Islet precursor cell (in vitro differentiated cells): Measurements from ENCODE around the gene TRNAU1AP.
A peak's percentile ranks its signal among the peaks of the same experiment; 100 is the strongest.
"Not testable (repeated sequence)": the region's sequence is repeated elsewhere in the genome, so short reads cannot be mapped to it uniquely, and the experiment has no call there.

Source experiments
- DNase-seq: peaks from one replicate; pipeline ENCODE4 v3.0.0-alpha.2; 2018

The TRNAU1AP gene

DNA sequence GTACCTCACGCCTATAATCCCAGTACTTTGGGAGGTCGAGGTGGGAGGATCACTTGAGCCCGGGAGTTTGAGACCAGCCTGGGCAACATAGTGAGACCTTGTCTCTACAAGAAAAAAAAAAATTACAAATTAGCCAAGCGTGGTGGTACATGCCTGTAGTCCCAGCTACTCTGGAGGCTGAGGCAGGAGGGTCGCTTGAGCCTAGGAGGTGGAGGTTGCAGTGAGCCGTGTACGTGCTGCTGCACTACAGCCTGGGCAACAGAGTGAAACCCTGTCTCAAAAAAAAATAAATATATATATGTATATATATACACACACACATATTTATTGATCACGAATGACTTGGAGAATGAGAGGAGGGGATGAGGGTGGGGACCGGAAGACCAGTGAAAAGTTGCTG lies 30.3 kb upstream of the TRNAU1AP start:
- not testable (repeated sequence) for DNase-seq

DNA sequence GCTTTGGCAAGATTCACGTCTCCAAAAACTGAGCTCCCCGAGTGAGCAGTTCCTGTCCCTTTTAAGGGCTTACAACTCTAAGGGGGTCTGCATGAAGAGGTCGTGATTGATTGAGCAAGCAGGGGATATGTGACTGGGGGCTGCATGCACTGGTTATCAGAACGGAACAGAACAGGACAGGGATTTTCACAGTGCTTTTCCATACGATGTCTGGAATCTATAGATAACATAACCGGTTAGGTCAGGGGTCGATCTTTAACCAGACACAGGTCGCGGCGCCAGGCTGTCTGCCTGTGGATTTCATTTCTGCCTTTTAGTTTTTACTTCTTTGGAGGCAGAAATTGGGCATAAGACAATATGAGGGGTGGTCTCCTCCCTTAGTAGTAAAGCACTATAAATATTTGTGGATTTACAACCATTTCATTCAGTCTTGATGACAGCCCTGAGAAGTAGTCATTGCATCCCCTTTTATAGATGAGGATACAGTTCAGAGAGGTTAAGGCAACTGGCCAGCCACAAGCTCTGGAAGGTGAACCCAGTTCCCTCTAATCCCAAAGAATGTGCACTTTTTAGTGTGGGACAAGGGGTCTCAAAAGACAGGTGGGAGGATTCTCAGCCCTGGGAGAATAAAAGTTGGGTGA lies 27.8 kb upstream of the TRNAU1AP start:
- not testable (repeated sequence) for DNase-seq

DNA sequence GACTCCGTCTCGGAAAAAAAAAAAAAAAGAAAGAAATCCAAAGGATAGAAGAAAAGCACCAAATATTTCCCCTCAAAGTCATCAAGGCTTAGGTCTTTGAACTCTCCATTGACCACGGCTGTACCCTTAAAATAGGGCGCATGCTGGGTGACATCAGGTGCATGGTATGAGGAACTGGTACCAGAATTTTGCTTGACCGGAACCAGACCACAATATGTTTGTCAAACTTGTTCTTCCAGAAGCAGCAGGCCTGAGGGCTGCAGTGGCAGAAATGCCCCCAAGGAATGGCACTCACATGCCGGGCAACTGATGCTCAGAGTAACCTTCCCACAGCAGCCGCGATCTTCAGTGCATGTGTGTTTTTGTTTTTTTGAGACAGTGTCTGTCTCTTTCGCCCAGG lies 26.0 kb upstream of the TRNAU1AP start:
- DNase-seq = peak; percentile 95

DNA sequence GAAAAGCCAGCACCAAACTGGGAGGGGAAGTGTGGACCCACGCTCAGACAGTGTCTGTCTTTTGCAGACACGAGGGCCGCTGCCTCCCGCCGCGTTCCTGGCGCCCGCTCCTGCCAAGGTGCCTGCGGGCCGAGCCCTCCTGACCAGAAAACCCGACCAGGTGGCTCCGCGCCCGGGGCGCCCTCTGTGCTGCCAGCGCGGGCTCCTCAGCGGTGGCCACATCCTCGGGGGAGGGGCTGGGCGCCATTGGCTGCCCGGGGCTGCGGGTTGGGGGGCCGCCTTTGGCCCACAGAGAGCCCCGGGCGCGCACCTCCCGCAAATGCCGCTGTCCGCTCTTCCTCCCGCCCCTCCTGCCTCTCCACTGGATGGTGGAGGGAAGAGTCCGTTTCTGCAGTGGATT lies 22.4 kb upstream of the TRNAU1AP start:
- DNase-seq = no peak

DNA sequence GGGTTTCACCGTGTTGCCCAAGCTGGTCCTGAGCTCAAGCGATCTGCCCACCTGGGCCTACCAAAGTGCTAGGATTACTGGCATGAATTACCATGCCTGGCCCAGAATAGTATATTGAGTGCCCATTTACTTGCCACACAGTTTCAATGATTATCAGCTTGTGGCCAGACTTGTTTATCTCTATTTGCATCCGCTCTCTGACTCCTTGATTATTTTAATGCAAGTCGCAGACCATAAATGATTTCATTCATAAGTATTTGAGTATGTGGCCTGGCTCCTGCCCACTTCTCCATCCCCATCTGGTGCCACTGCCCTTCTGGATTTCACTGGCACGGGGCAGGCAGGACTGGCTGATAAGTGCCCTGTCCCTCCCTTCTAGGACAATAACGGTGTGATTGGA lies 18.2 kb upstream of the TRNAU1AP start:
- no peak for DNase-seq

DNA sequence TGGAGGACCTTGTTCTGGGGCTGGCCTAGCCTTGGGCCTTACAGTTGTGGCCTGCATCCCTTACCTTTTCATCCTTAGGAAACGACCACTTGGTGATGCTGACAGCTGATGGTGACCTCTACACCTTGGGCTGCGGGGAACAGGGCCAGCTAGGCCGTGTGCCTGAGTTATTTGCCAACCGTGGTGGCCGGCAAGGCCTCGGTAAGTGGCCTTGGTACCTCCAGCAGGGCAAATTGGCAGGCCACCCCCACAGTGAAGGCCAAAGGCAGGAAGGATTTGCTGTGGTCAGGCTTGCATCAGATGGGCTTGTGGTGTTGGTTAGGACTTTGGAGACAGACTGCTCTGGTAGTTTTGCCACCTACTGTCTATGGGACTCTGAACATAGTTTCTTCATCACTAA lies 17.7 kb upstream of the TRNAU1AP start:
- DNase-seq = no peak

DNA sequence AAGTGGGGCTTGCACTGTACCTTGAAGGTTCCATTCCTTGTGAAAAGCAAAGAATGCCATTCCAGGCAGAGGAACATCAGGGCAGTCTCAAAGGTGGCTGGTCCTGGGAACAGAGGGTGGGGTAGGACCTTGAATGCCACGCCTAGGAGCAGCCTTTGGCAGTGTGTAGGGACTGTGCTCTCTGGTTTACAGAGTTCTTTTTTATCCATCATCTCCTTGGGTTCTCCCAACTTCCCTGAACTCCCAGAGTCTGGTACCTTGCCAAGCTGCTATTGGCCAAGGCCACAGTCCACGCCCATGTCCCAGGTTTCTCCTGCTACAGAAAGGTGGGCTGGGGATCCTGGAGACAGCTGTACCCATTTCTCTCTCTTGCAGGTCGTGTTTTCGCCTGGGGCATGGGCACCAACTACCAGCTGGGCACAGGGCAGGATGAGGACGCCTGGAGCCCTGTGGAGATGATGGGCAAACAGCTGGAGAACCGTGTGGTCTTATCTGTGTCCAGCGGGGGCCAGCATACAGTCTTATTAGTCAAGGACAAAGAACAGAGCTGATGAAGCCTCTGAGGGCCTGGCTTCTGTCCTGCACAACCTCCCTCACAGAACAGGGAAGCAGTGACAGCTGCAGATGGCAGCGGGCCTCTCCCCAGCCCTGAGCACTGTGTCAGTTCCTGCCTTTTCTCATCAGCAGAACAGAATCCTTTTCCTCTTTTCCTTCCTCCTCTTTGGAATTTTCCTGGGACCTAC lies 15.3 kb upstream of the TRNAU1AP start:
- no peak for DNase-seq

DNA sequence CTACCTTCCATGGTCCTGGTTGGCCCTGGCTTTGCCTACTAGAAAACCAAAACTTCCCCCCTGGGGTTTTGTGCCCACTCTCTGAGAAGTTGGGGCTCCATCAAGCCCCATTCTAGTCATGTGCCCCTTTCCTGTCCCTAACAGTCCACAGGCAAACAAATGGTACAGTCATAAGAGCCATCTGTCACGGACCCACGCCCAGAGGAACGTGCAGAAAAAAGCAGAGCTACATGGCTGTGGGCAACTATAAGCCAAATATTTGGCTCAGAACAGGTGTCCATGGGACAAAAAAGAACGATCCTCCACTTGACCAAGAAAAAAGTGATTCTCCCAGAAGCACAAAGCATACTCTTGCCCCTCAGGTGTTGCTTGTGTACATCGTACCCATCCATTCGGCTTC lies 14.6 kb upstream of the TRNAU1AP start:
- no peak for DNase-seq

DNA sequence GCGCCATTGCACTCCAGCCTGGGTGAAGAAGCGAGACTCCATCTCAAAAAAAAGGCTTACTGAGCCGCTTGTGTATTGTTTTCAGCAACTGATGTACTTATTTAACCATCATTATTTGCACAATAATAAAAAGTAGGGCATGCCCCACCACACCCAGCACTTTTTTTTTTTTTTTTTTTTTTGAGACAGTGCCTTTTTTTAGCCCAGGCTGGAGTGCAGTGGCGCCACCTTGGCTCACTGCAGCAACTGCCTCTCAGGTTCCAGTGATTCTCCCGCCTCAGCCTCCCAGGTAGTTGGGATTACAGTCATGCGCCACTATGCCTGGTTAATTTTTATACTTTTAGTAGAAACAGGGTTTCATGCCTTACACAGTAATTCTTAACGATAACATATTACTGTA lies 12.2 kb upstream of the TRNAU1AP start:
- DNase-seq = no peak

DNA sequence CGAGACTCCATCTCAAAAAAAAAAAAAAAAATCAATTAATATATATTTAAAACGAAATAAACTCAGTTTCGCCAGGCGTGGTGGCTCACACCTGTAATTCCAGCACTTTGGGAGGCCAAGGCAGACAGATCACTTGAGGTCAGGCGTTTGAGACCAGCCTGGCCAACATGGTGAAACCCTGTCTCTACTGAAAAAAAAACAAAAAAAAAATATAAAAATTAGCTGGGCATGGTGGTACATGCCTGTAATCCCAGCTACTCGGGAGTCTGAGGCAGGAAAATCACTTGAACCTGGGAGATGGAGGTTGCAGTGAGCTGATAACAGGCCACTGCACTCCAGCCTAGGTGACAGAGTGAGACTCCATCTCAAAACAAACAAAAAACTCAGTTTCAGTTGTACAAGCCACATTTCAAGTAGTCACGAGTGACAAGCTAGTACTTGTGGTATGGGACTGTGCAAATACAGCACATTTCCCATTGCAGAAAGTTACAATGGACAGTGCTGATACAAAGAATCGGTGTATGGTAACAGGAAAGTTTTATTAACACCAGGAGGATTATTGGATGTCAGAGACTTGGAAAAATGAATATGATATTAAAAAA lies 11.4 kb upstream of the TRNAU1AP start:
- DNase-seq = not testable (repeated sequence)

DNA sequence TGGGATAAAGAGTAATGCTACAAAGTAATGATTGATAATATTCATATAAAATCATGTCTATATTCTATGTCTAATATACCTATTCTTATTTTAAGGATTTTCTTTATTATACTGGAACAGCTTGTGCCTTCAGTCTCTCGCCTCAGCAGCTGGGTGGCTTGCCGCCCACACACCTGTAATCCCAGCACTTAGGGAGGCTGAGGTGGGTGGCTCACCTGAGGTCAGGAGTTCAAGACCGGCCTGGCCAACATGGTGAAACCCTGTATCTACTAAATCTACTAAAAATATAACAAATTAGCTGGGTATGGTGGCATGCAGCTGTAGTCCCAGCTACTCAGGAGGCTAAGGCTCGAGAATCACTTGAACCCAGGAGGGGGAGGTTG lies 7.6 kb upstream of the TRNAU1AP start:
- DNase-seq = no peak

DNA sequence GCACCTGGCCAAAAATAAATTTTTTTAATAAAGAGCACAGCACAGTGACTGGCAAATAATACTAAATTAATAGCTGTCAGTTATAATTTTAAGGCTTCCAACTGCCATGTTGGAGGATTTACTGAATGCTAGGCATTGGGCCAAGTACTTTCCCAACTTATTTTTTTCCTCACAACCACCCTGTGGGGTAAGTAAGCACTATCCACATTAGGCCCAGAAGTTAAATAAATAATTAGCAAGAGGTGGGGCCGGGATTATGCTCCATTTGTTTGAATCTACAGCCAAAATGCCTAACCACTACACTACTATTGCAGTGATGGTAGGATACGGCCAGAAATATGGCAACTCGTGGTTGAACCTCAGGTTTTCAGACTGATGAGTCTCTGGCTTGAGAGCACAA lies 4.6 kb upstream of the TRNAU1AP start:
- no peak for DNase-seq

DNA sequence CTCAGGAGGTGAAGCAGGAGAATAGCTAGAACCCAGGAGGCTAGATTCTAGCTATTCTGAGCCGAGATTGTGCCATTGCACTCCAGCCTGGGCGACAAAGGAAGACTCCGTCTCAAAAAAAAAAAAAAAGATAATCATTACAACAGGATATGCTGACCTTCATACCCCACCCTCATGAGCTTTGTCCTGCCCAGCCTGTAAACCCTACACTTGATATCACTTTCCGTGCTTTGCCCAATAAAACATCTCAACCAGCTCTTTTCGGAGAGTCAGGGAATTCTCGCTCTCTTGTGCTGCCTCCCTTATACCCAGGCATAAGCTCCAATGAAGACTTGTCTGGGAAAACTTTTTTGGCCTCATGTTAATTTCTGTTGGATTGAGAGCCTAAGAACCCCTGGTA lies 1.5 kb upstream of the TRNAU1AP start:
- no peak for DNase-seq

DNA sequence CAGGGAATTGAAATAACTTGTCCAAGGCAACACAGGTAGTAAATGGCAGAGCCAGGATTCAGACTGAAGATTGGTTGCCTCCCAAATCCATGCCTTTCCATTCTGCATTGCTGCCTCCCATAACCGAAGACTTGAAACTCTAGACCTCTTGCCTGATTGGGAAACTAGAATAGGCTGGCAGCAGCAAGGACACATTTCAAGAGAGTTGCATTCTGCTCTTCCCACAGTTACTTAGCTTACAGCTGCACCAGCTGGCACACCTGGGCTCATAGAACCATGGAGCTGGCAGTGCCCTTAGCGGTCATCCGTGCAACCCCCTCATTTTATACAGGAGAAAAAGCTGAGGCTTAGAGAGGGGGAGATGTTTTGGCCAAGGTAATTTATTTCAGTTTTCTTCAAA lies 8.0 kb downstream of the TRNAU1AP start:
- no peak for DNase-seq

DNA sequence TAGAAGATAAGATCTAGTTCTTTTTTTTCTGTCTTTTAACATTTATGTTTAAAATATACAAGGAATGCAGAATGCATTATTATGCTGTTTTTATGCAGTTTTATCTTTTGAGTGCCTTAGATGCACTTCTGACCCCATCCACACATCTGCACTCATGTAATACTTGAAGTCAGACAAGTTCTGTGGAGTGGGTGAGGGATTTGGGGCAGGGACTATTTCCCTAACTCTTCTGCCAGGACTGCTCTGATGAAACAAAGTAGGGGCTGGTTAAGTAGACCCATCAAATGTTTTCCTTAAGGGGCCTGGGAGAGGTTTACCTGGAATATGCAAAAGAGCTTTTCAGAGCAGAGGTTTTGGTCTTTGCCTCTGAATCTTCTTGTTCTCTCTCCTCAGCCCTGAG lies 11.4 kb downstream of the TRNAU1AP start:
- no peak for DNase-seq

DNA sequence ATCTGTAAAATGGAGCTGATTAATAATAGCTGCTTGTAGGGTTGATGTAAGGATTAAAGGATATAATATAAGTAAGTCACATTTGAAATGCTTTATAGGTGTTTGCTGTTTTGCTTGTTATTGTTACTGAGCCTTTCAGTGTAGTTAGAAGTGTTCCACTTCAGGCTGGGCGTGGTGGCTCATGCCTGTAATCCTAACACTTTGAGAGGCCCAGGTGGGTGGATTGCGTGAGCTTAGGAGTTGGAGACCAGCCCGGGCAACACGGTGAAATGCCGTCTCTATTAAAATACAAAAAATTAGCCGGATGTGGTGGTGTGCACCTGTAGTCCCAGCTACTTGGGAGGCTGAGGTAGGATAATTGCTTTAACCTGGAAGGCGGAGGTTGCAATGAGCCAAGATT lies 12.2 kb downstream of the TRNAU1AP start:
- no peak for DNase-seq

DNA sequence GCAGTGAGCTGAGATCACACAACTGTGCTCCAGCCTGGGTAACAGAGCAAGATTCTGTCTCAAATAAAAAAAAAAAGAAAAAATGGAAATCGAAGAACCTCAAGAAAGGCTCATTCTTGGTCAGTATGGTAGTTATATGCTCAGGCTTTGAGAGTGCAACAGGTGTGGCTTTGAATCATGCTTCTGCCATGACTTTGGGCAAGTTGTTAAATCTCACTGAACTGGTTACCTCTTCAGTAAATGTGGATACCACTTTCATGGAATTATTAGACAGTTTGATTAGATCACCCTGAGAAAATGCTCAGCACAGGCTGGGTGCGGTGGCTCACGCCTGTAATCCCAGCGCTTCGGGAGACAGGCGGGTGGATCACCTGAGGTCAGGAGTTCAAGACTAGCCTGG lies 12.8 kb downstream of the TRNAU1AP start:
- DNase-seq = no peak

DNA sequence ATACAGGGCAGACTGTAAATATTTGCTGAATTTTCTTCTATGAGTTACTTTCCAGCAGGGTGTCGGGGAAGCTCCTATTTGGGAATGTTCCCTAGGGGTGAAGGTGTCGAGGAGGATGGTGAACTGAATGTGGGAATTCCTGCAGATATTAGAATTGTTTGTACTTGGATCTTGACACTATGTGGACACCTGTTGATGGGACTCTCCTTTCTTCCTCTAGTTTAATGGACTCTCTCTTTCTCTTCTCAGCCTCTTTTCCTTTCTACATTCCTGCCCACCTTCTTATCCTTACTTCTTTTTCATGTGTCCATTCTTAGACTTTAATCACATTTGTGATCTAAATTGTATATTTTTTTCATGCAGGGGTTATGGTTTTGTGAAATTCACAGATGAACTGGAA lies 14.0 kb downstream of the TRNAU1AP start:
- no peak for DNase-seq

DNA sequence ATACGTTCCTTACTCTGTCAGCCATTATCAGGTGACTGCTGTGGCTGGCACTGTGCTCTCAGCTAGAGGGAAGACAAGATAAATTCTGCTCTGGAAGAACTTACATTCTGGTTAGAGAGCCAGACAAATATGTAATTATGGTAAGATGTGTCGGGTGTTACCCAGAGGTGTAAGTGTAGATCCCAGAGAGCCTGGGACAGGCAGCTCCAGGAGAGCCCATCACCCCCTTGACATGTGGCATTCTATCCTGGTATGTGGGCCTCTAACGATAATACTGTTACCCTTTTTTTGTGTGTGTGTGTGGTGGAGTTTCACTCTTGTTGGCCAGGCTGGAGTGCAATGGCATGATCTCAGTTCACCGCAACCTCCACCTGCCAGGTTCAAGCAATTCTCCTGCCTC lies 19.0 kb downstream of the TRNAU1AP start:
- DNase-seq = no peak

DNA sequence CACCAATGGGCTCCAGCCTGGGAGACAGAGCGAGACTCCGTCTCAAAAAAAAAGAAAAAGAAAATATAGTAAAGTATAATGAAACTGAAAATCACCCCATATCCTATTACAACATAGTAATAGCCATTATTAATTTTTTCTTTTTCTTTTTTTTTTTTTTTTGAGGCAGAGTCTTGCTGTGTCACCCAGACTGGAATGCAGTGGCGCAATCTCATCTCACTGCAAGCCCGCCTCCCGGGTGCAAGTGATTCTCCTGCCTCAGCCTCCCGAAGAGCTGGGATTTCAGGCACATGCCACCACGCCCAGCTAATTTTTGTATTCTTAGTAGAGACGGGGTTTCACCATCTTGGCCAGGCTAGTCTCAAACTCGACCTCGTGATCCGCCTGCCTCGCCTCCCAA lies 20.0 kb downstream of the TRNAU1AP start:
- DNase-seq = not testable (repeated sequence)

DNA sequence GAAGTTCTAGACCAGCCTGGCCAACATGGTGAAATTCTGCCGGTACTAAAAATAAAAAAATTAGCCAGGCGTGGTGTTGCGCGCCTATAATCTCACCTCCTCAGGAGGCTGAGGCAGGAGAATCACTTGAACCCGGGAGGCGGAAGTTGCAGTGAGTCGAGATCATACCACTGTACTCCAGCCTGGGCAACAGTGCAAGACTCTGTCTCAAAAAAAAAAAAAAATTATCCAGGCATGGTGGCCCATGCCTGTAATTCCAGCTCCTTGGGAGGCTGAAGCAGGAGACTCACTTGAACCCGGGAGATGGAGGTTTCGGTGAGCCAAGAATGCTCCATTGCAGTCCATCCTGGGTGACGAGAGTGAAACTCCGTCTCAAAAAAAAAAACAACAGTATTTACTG lies 20.7 kb downstream of the TRNAU1AP start:
- no peak for DNase-seq

DNA sequence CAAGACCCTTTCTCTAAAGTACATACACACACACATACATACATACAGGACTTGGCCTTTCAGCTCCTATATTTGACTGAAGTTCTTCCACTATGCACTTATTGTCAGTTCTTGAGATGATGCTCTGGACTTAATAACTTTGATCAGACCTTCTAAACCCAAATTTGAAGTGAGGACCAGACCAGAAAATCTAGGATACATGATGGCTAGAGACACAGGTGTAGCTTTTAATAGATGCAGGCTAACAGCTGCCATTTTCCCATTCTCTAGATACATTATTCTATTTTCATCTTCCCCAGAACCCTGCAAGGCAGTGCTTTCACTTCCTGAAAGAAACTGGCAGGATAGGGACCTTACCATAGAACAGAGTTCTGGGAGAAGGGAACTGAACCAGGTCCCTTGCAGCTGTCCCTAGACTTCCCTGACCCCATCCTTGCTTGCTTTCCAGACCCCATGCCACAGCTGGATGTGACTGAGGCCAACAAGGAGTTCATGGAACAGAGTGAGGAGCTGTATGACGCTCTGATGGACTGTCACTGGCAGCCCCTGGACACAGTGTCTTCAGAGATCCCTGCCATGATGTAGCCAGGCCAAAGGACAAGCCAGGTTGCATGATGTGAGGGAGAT lies 24.3 kb downstream of the TRNAU1AP start:
- no peak for DNase-seq

DNA sequence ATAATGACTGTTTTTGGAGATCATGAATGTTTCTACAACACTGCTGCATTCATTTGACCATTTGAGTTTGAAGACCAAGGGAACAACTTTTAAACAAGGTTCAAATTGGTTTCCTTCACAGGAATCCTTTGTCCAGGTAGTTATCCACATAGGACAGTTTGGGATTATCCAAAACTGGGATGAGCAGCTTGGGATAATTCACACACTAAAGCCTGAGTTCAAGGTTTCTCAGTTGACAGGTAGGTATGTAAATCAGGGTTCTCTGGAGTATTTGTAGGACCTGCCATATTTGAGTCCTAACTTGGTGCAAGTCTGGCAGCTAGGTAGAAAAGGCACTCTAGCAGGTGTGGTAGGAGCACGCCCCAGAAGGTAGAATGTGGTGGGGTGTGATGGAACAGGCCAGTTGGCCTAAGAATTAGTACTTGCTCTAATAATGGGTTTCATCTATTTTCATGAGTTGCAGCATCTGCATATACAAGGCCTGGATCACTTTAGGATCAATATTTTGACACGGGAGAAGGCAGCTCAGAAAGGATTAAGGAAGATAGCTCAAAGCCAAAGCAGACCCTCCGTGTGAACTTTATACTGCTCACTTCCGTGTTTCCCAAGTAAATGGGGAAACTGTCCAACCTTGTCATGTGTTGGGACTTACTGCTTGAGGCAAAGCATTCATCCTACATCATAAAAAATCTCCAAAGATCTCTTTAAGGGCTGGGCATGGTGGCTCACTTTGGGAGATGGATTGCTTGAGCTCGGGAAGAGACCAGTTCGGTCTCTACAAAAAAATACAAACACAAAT lies 25.1 kb downstream of the TRNAU1AP start:
- no peak for DNase-seq
